LNCAP (cell line): ENCODE measurements around the gene HSPA12B.

Experiments used
- TF ChIP-seq, protein P1 (sequence below): fragments of 450-650 bp; IDR thresholded peaks from 2 replicates; pipeline ENCODE4 v1.5.1; 2017; ENCODE audit warnings: mild to moderate bottlenecking

The HSPA12B gene

DNA sequence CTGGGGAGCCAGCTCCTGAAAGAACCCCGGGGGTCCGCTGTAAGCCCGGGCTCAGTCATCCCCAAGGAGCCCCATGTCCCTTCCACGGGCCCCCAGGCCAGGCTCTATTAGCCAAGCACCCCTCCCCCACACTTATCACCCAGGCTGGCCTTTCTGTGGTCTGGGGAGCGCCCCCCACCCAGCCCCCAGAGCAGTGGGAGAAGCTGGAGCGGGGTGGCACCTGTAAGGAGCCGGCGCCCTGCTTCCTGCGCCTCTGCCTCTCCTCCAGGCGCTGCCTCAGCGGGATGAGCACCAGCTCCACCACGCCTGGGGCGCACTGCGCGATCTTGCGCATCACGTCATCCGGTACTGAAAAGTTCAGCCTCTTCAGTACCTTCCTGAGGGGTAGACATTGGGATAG lies 46.5 kb downstream of the HSPA12B start:
- TF ChIP-seq, protein P1, sequence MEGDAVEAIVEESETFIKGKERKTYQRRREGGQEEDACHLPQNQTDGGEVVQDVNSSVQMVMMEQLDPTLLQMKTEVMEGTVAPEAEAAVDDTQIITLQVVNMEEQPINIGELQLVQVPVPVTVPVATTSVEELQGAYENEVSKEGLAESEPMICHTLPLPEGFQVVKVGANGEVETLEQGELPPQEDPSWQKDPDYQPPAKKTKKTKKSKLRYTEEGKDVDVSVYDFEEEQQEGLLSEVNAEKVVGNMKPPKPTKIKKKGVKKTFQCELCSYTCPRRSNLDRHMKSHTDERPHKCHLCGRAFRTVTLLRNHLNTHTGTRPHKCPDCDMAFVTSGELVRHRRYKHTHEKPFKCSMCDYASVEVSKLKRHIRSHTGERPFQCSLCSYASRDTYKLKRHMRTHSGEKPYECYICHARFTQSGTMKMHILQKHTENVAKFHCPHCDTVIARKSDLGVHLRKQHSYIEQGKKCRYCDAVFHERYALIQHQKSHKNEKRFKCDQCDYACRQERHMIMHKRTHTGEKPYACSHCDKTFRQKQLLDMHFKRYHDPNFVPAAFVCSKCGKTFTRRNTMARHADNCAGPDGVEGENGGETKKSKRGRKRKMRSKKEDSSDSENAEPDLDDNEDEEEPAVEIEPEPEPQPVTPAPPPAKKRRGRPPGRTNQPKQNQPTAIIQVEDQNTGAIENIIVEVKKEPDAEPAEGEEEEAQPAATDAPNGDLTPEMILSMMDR: no peak

DNA sequence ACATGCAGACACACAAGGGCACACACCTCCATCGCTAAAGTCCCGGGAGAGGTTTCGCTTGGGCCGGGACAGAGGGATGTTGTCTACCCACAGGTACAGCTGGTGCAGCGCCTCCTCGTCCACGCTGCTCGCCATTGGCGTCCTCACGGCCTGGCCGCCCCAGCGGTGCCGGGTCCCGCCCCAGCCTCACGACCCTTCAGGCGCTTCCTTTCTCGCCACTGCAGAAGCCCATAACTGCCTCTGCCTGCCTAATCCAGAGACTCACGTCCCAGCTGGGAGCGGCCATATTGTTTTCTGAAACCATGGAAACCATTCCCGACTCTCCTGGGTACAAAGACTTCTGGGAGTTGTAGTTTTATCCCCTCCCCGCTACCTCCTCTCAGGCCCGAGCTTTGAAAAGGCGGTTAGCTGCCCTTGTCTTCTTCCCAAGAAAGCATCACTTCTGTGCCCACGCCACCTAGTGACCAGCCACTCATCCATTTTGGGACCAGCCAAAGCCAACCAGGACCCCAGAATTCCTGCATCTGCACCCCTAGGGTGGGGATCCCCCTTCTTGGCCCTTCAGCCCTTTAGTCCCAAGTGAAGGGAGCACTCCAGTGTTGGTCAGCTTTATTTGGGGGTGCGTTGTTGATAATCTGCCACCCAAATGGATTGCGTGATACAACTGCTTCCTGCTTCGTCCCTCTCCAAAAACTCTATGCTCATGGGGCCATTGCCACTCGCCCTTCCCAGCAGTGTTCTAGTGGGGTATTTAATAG lies 48.8 kb downstream of the HSPA12B start, which contains the start of gene SPEF1:
TSS of gene SPEF1 (minus strand) at position 296 of the 758 bp plus-strand sequence. CDS start at position 135, 161 bp downstream.
- TF ChIP-seq, protein P1: peak; percentile 54

DNA sequence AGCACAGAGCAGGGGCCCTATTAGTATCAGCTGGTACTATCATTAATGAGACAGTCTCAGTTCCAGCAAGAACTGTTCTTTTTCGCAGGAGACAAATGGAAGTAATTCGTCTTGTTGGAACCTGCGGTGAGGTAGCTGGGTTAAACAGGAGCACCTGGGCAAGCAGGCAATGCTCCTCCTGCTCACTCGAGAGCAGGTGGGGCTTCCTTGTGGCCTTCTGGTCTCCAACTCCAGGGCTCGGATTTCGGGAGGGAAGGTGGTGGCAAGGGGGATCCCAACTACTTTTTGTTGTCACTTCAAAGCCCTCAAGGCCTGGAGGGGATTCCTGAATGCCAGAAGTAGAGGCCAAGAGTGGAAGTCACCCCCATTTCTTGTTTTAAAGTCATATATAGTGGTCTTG lies 50.1 kb downstream of the HSPA12B start:
- TF ChIP-seq, protein P1: no peak

DNA sequence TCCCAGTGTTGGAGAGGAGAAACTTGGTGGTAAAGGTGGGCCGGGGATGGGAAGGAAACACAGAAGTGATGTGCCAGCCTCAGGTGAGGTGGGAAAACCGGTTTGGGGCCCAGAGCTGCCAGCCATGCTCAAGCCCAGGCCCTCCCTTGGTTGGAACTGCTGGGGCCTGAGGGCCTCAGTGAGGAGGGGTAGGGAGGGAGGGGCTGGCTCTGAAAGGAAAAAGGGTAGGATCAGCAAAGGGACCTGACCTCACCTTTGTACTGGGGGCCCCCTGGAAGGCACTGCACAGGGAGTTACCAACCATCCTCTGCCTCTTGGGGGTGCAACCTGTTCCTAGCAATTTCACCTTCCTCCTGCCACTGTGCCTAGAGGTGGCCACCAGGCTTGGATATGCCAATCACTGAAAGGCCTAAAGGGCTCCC lies 50.6 kb downstream of the HSPA12B start:
- TF ChIP-seq, protein P1: no peak

DNA sequence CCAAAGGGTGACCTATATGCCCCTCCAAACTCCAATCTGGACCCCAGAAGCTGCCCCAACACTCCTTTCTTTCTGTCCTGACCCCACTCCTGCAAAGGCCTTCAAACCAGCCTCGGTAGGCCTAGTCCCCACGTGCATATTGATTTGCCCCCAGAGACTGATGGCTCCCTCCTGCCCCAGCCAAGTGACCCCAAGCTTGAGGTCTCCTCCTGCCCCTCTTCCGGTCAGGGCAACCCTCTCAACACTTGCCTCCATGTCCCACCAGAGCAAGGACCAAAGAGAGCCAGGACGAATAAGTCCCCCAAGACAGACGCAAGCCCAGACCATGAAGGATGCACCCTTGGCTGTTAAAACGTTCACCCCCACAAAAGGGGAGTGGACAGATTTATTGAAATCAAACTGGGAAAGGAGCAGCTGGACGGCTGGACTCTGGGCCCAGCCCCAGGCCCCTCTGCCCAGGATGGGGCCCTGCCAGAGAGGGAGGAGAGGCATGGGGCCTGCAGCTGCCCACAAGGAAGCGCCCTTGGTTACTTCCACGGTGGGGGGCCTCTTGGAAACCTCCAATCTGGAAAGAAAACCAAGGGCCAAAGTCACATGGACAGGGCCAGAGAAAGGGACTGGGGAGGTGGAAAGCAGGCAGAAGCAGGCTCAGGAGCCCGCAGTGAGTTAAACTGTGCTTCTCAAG lies 51.2 kb downstream of the HSPA12B start:
- TF ChIP-seq, protein P1: no peak

DNA sequence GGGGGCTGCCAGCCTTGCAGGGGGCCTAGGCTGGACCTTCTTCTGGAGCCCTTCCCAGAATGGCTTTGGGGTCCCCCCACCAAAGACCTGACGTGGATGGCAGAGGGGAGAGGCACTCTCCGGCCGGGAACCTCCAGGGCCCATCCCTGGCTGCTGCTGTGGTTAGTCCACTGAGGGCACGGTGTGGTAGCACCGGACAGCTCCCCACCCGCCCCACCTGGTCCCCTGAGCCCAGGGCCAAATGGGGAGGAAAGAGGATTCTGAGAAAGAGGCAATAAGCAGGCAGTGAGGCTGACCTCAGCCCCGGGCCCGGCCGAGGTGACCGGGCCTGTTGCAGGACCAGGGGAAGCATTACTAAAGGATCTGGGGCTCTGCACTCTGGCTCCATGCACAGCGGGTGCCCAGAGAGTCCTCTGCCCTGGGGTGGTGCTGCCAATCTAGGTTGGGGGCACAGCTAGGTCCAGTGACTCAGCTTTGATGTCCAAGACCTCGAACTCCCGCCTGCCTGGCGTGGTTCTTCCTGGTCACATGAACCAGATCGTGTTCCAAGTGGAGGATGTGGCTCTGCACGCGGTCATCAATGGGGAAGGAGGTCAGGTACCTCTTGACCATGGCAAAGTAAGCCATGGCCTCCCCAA lies 51.9 kb downstream of the HSPA12B start:
- TF ChIP-seq, protein P1: no peak

DNA sequence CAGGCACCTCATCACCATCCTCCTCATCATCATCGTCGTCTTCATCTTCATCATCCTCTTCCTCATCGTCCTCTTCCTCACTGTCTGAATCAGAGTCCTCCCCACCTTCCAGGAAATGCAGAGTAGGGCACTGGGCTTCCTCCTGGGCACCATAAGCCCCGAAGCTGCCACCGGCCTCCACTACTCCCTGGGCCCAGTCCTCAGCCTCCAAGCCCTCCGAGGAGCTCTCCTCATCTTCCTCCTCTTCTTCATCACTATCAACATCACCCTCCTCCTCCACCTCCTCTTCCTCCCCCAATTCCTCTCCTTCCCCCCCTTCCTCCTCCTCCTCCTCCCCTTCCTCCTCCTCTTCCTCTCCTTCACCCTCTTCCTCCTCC lies 52.4 kb downstream of the HSPA12B start:
- TF ChIP-seq, protein P1: no peak
